Breast epithelium (tissue), 3 donors: ENCODE measurements around the gene LDLRAD1.

Source experiments
- POLR2A ChIP-seq: fragments of 450-650 bp; IDR thresholded peaks from one replicate; pipeline ENCODE4 v1.6.1; 2016; ENCODE audit warnings: antibody characterized with exemption, mild to moderate bottlenecking, moderate library complexity
- POLR2AphosphoS5 ChIP-seq, 3 donors: sonication (generic); formaldehyde crosslinking; IDR thresholded peaks; one replicate each; pipeline ENCODE4 v1.6.1; 2017; ENCODE audit warnings: antibody characterized with exemption in 3 of 3
- TF ChIP-seq, protein P1 (sequence below), 3 donors: fragments of 450-650 bp; IDR thresholded peaks; one replicate each; pipeline ENCODE4 v1.5.1; 2016 to 2017; ENCODE audit warnings: antibody characterized with exemption in 3 of 3, mild to moderate bottlenecking in 3 of 3, moderate library complexity in 3 of 3

DNA sequence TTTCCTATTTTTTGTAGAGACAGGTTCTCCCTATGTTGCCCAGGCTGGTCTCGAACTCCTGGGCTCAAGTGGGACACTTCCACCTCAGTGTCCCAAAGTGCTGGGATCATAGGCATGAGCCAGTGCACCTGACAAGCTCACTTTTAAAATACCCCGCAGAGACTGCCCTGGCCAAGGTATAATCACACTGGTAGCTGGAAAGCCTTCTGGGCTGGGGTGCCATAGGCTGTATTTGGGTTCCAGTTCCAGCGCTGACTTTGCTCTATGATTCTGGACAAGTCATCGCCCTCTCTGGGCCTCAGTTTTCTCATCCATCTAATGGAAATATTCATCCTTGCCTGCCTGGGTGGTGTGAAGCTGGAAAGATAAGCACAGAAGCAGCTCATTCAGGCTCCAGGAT lies 10.4 kb downstream of the LDLRAD1 start:
- TF ChIP-seq, protein P1, sequence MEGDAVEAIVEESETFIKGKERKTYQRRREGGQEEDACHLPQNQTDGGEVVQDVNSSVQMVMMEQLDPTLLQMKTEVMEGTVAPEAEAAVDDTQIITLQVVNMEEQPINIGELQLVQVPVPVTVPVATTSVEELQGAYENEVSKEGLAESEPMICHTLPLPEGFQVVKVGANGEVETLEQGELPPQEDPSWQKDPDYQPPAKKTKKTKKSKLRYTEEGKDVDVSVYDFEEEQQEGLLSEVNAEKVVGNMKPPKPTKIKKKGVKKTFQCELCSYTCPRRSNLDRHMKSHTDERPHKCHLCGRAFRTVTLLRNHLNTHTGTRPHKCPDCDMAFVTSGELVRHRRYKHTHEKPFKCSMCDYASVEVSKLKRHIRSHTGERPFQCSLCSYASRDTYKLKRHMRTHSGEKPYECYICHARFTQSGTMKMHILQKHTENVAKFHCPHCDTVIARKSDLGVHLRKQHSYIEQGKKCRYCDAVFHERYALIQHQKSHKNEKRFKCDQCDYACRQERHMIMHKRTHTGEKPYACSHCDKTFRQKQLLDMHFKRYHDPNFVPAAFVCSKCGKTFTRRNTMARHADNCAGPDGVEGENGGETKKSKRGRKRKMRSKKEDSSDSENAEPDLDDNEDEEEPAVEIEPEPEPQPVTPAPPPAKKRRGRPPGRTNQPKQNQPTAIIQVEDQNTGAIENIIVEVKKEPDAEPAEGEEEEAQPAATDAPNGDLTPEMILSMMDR (IDR thresholded peaks at IDR 0.05), result no peak
- TF ChIP-seq POLR2AphosphoS5 (IDR thresholded peaks at IDR 0.05) (no peak), POLR2A (no peak)
